RWPE2 (cell line): ENCODE measurements around the gene MTUS2.

Experiments used
- ATAC-seq: fragments of 200-7000 bp; cut with Tn5 transposase; 3 replicates; pipeline ENCODE4 v1.9.1; 2021; ENCODE audit warnings: low read depth
- DNase-seq: peaks from one replicate; pipeline ENCODE4 v3.0.0-alpha.2; 2020; ENCODE audit warnings: low spot score
- H3K27ac ChIP-seq: fragments of 450-650 bp; 2 replicates; pipeline ENCODE4 v1.5.1; 2017; ENCODE audit warnings: mild to moderate bottlenecking; ENCODE audit not compliant: poor library complexity, severe bottlenecking
- H3K27me3 ChIP-seq: fragments of 250-450 bp; sonication (Bioruptor Pico); 2 replicates; pipeline ENCODE4 v1.5.1; 2021; ENCODE audit warnings: mild to moderate bottlenecking, moderate library complexity; ENCODE audit not compliant: insufficient read depth, poor library complexity, severe bottlenecking
- H3K36me3 ChIP-seq: fragments of 250-450 bp; sonication (Bioruptor Pico); 2 replicates; pipeline ENCODE4 v1.5.1; 2020; ENCODE audit warnings: low read depth, mild to moderate bottlenecking, moderate library complexity
- H3K4me1 ChIP-seq: fragments of 250-450 bp; sonication (Bioruptor Pico); 2 replicates; pipeline ENCODE4 v1.5.1; 2021; ENCODE audit warnings: mild to moderate bottlenecking, moderate library complexity; ENCODE audit not compliant: insufficient read depth, poor library complexity, severe bottlenecking
- H3K4me3 ChIP-seq: fragments of 250-450 bp; sonication (Bioruptor Pico); 2 replicates; pipeline ENCODE4 v1.5.1; 2021; ENCODE audit warnings: mild to moderate bottlenecking, moderate library complexity; ENCODE audit not compliant: severe bottlenecking
- H3K9me3 ChIP-seq: fragments of 250-450 bp; sonication (Bioruptor Pico); 2 replicates; pipeline ENCODE4 v1.5.1; 2021; ENCODE audit warnings: mild to moderate bottlenecking, moderate library complexity; ENCODE audit not compliant: severe bottlenecking
- TF ChIP-seq, protein P1 (sequence below): fragments of 450-650 bp; IDR thresholded peaks from one replicate; pipeline ENCODE4 v1.5.1; 2017; ENCODE audit warnings: mild to moderate bottlenecking, moderate library complexity; ENCODE audit not compliant: poor library complexity, severe bottlenecking

Gene MTUS2

DNA sequence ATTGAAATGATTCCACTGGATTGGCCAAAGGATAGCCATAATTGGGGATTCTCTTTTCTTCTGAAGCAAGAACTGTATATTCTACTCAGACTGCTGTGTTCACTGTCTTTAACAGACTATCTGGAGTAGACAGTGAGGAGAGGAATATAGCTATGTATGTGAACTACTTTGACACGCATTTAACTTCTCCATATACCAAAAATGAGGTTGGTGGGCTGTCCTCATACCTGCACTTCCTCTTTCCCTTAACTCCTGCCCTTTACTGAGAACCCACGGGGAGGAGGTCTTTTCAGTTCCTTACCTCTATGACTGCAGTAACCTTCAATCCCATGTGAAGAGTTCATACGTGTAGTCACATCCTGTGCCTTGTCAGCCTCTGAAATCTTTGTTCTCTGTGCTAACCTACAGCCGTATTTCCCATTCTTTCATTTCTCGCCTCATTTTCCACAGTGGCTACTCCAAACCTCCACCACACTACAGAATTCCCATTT, 305.8 kb downstream of the MTUS2 start:
- TF ChIP-seq, protein P1, sequence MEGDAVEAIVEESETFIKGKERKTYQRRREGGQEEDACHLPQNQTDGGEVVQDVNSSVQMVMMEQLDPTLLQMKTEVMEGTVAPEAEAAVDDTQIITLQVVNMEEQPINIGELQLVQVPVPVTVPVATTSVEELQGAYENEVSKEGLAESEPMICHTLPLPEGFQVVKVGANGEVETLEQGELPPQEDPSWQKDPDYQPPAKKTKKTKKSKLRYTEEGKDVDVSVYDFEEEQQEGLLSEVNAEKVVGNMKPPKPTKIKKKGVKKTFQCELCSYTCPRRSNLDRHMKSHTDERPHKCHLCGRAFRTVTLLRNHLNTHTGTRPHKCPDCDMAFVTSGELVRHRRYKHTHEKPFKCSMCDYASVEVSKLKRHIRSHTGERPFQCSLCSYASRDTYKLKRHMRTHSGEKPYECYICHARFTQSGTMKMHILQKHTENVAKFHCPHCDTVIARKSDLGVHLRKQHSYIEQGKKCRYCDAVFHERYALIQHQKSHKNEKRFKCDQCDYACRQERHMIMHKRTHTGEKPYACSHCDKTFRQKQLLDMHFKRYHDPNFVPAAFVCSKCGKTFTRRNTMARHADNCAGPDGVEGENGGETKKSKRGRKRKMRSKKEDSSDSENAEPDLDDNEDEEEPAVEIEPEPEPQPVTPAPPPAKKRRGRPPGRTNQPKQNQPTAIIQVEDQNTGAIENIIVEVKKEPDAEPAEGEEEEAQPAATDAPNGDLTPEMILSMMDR, result no peak
- no peaks in the 10 kb centered on the region for H3K9me3 ChIP-seq
- no peak overlapping the region for H3K4me3 ChIP-seq
- H3K36me3 ChIP-seq, result no peaks in the 10 kb centered on the region
- no peak overlapping the region for H3K27ac ChIP-seq
- ATAC-seq (no peak), DNase-seq (no peak)
- no peaks in the 10 kb centered on the region for H3K4me1 ChIP-seq
- H3K27me3 ChIP-seq, result peaks cover 2% of the 10 kb centered on the region

DNA sequence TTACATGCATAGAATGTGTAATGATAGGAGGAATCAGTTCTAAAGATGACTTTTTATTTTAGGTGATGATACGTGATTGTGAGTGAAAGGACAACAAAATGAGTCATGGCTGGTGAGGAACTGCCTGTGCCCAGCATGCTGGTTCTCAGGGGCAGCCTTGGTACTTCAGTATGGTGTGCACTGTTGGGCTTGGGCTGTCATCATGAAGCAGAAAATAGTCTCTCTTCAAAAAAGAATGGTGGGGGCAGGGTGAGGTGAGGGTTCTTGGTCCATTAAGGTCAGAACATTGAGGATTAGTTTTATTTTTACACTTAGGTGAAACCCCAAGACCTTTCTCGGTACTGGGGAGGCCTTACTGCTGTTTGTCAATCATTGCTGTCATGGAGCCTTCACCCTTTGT, 309.5 kb downstream of the MTUS2 start:
- Histone ChIP-seq H3K4me3 (no peak overlapping the region), H3K27ac (no peak overlapping the region), H3K27me3 (no peaks in the 10 kb centered on the region), H3K9me3 (no peaks in the 10 kb centered on the region), H3K4me1 (no peaks in the 10 kb centered on the region), H3K36me3 (no peaks in the 10 kb centered on the region)
- DNase-seq, result no peak
- ATAC-seq, result no peak
- TF ChIP-seq, protein P1, result no peak

DNA sequence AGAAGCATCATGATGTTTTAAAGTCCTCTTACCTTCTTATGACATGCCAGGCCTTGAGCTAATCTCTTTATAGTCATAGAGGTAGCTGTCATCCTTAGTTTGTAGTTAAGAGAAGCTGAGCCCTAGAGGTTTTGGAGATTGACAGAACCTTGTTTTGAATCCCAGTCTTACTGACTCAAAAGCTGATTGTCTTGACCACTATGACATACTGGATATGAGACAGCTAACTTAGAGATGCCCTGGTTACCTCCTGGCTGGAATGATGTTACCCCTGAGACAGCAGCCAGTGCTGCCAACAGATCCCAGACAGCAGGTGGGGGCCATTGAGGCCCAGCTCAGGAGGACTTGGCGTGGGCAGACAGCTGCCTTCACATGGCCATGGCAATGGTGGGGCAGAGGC, 311.0 kb downstream of the MTUS2 start:
- H3K9me3 ChIP-seq, result no peaks in the 10 kb centered on the region
- ATAC-seq, result no peak
- H3K27ac ChIP-seq, result no peak overlapping the region
- H3K4me3 ChIP-seq, result no peak overlapping the region
- H3K4me1 ChIP-seq, result no peaks in the 10 kb centered on the region
- TF ChIP-seq, protein P1, result no peak
- no peaks in the 10 kb centered on the region for H3K36me3 ChIP-seq
- H3K27me3 ChIP-seq, result no peaks in the 10 kb centered on the region
- DNase-seq, result no peak

DNA sequence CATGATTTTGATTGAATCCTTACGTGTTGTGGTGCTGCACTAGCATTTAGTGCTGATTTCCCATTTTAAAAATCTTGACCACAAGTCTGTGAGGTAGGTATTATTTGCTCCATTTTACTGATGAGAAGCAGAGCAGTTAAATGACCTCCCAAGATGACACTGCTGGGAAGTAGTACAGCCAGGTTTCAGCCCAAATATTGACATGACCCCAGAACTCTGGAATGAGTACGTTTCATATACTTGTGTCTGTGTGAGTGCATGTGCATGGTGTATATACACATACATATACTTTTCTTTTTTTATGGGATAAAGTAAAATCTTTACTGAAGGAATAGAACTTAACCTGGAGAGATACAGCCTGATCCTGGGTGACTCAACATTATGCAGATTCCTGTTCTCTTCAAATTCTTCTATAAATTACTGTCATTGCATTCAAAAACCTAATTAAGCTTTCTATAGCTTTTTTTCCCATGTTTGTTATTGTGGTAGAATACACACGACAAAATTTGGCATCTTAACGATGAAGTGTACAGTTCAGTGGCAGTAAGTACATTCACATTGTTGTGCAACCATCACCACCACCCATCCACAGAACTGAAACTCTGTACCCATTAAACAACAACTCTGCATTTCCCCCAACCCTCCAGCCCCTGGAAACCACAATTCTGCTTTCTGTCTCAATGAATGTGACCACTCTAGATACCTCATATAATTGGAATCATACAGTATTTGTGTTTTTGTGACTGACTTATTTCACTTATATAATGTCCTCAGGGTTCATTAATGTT, 311.9 kb downstream of the MTUS2 start:
- Histone ChIP-seq H3K36me3 (no peaks in the 10 kb centered on the region), H3K9me3 (no peaks in the 10 kb centered on the region), H3K4me1 (no peaks in the 10 kb centered on the region), H3K27me3 (no peaks in the 10 kb centered on the region), H3K4me3 (no peak overlapping the region), H3K27ac (no peak overlapping the region)
- ATAC-seq (no peak), DNase-seq (no peak)
- TF ChIP-seq, protein P1, result no peak

DNA sequence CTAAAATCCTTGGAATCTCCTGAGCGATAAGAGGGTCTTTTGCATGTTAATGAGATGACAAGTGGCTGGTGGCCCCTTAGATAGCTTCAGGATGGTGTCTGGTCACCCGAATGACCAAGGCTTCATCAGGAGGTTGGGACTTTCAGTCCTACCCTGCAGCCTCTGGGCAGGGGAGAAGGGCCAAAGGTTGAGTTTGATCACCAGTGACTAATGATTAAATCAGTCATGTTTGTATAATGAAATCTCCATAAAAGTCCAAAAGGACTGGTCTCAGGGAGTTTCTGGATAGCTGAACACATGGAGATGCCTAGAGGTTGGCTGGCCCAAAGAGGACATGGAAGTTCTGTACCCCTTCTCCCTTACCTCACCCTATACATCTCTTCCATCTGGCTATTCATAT, 316.2 kb downstream of the MTUS2 start:
- TF ChIP-seq, protein P1, result no peak
- DNase-seq (no peak), ATAC-seq (no peak)
- H3K27ac ChIP-seq, result no peak overlapping the region
- no peaks in the 10 kb centered on the region for H3K36me3 ChIP-seq
- H3K4me3 ChIP-seq, result no peak overlapping the region
- H3K9me3 ChIP-seq, result no peaks in the 10 kb centered on the region
- no peaks in the 10 kb centered on the region for H3K4me1 ChIP-seq
- H3K27me3 ChIP-seq, result no peaks in the 10 kb centered on the region
